ENCODE data around the gene C2CD3. TPM values are rescaled to one million over a fixed set of nuclear protein-coding genes. Genes with fewer than 3 reads are reported as not detected.

C2CD3 gene
- total RNA-seq, 2 donors from 2014 or later = 12.2 to 31.6 TPM

DNA sequence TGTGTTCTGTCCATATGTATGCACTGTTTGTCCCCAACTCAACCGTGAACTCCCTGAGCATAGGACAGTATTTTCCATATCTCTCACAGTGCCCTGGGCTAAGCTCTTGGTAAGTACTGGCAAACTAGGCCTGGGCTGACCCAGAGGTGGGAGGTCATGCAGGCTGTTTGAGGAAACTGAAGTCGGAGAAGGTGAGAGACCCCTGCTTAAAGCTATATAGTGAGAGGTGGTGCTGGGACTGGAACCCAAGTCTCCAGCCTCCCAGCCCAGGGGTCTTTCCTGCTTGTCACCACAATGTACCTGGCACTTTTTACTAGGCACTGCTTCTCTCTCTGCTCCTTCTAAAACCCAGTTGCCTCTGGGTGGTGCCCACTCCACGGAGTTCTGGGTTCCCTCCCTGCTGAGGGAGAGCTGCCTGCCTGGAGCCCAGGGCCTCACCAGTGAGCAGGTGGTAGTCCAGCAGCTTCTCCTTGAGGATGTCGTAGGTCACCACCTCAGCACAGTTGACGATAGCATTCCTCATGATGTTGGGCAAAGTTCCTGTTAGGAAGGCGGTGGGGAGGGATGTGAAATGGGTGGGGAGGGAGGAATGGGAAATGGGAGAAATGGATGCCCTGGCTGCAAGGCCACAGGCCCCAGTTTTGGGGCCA, 166.6 kb downstream of the C2CD3 start:
- intact Hi-C loops (cut with DNase I) = no loop called here

DNA sequence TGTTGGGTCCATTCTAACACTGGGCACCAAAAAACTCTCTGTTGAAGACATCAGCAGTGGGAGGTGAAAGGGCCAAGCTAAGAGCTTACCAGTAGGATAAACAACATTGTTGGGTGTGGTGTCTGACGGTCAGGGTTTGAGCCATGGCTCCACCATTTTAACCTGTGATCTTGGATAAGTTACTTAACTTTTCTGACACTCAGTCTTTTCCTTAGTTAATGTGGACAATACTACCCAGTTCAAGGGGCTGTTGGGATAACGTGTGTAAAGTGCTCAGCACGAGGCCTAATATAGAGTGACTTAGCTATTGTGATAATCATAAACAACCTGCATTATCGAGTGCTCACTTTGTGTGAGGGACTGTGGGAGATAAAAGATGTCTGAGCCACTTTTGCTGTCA, 168.0 kb downstream of the C2CD3 start:
- no peaks in the 10 kb centered on the region for H3K36me3 ChIP-seq (replicated peaks in 1 of 2; ENCODE audit: insufficient read depth in 1 of 2, low read depth in 2 of 2)
- H3K9me3 ChIP-seq = no peaks in the 10 kb centered on the region
- intact Hi-C loops (cut with DNase I) = no loop called here
- DNase-seq = no peak
- TF ChIP-seq, protein P1, sequence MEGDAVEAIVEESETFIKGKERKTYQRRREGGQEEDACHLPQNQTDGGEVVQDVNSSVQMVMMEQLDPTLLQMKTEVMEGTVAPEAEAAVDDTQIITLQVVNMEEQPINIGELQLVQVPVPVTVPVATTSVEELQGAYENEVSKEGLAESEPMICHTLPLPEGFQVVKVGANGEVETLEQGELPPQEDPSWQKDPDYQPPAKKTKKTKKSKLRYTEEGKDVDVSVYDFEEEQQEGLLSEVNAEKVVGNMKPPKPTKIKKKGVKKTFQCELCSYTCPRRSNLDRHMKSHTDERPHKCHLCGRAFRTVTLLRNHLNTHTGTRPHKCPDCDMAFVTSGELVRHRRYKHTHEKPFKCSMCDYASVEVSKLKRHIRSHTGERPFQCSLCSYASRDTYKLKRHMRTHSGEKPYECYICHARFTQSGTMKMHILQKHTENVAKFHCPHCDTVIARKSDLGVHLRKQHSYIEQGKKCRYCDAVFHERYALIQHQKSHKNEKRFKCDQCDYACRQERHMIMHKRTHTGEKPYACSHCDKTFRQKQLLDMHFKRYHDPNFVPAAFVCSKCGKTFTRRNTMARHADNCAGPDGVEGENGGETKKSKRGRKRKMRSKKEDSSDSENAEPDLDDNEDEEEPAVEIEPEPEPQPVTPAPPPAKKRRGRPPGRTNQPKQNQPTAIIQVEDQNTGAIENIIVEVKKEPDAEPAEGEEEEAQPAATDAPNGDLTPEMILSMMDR (IDR thresholded peaks at IDR 0.05) = no peak
- TF ChIP-seq POLR2A (IDR thresholded peaks at IDR 0.05) = no peak
- no peak overlapping the region for H3K27ac ChIP-seq
- H3K4me3 ChIP-seq = no peak overlapping the region
- ATAC-seq = no peak
- H3K4me1 ChIP-seq = no peaks in the 10 kb centered on the region
- 90 to 92% methylated on average over 4 of the region's 4 CpGs for WGBS, 2 donors
- no peaks in the 10 kb centered on the region for H3K27me3 ChIP-seq

More for the DNA sequence above, 166.6 kb downstream of the C2CD3 start:
- H3K9me3 ChIP-seq = no peaks in the 10 kb centered on the region
- ATAC-seq = no peak
- H3K4me3 ChIP-seq = no peak overlapping the region
- TF ChIP-seq, protein P1 (IDR thresholded peaks at IDR 0.05) = no peak
- no peak for TF ChIP-seq POLR2A (IDR thresholded peaks at IDR 0.05)
- WGBS, 2 donors = 89 to 93% methylated on average over 6 of the region's 6 CpGs
- no peaks in the 10 kb centered on the region for H3K27me3 ChIP-seq
- no peak for DNase-seq
- no peaks in the 10 kb centered on the region for H3K36me3 ChIP-seq (replicated peaks in 1 of 2; ENCODE audit: insufficient read depth in 1 of 2, low read depth in 2 of 2)
- no peak overlapping the region for H3K27ac ChIP-seq
- no peaks in the 10 kb centered on the region for H3K4me1 ChIP-seq

DNA sequence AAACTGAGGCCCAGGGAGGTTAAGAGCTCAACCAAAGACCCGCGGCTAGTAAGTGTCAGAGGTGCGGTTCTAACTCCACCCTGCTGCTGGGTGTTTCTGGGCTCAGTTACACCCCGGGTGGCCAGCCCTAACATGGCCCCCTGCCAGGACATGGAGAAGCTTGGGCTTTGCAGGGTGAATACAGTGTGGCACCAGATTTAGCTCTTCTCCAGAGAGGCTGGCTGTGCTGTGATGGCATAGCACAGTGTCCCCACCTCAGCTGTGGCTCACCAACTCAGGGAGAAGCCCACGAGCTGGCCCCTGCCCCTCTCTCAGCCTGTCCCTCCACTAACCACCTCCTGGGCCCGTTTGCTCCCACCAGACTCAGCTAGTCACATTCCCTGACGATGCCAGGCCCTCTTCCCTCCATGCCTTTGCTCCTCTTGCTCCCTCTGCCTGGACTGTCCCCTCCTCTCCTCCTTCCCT, 168.9 kb downstream of the C2CD3 start:
- intact Hi-C loops (cut with DNase I) = no loop called here
- Histone ChIP-seq H3K27ac (no peak overlapping the region), H3K9me3 (no peaks in the 10 kb centered on the region), H3K4me1 (no peaks in the 10 kb centered on the region), H3K4me3 (no peak overlapping the region), H3K27me3 (no peaks in the 10 kb centered on the region), H3K36me3 (replicated peaks in 1 of 2; ENCODE audit: insufficient read depth in 1 of 2, low read depth in 2 of 2) (no peaks in the 10 kb centered on the region)
- TF ChIP-seq, protein P1 (IDR thresholded peaks at IDR 0.05) = no peak
- TF ChIP-seq POLR2A (IDR thresholded peaks at IDR 0.05) = no peak
- no peak for DNase-seq
- no peak for ATAC-seq
- 75 to 83% methylated on average over 3 to 7 of the region's 7 CpGs for WGBS, 2 donors

GRCh38 chr11:74000307-74001133, 170.3 kb downstream of the C2CD3 start:
- DNase-seq (no peak), ATAC-seq (no peak)
- Histone ChIP-seq H3K4me1 (no peaks in the 10 kb centered on the region), H3K36me3 (replicated peaks in 1 of 2; ENCODE audit: insufficient read depth in 1 of 2, low read depth in 2 of 2) (no peaks in the 10 kb centered on the region), H3K27me3 (no peaks in the 10 kb centered on the region), H3K27ac (no peak overlapping the region), H3K4me3 (no peak overlapping the region), H3K9me3 (no peaks in the 10 kb centered on the region)
- no peak for TF ChIP-seq POLR2A (IDR thresholded peaks at IDR 0.05)
- TF ChIP-seq, protein P1 (IDR thresholded peaks at IDR 0.05) = no peak
- intact Hi-C loops (cut with DNase I) = no loop called here
- WGBS, 2 donors = 89 to 91% methylated on average over 14 of the region's 14 CpGs

Data from body of pancreas (tissue), 4 donors.